H4 (cell line): ENCODE data around the gene ACOT7. TPM values are rescaled to one million over a fixed set of nuclear protein-coding genes. Genes with fewer than 3 reads are reported as not detected.
"Not testable (repeated sequence)": the region's sequence is repeated elsewhere in the genome, so short reads cannot be mapped to it uniquely, and the experiment has no call there.

Experiments used
- DNase-seq: peaks from one replicate; pipeline ENCODE4 v3.0.0-alpha.2; 2015; ENCODE audit warnings: low spot score
- total RNA-seq: library from RNA; depleted of rRNA; stranded (reverse); fragments of >200 nt; shearing (Covaris generic); gene quantifications from 2 replicates; pipeline ENCODE4 v1.2.3, GENCODE V29; 2014; rRNA removed

ACOT7 gene, protein sequence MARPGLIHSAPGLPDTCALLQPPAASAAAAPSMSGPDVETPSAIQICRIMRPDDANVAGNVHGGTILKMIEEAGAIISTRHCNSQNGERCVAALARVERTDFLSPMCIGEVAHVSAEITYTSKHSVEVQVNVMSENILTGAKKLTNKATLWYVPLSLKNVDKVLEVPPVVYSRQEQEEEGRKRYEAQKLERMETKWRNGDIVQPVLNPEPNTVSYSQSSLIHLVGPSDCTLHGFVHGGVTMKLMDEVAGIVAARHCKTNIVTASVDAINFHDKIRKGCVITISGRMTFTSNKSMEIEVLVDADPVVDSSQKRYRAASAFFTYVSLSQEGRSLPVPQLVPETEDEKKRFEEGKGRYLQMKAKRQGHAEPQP
- total RNA-seq, result 50.6 and 56.0 TPM in 2 replicates

- DNase-seq, result peak; percentile 81
These were observed at the start of gene ACOT7 for GRCh38 chr1:6393400-6394187. Gene ACOT7, minus strand, starts transcription at chr1:6393767. Its CDS starts 368 bp downstream, at chr1:6393399.

DNA sequence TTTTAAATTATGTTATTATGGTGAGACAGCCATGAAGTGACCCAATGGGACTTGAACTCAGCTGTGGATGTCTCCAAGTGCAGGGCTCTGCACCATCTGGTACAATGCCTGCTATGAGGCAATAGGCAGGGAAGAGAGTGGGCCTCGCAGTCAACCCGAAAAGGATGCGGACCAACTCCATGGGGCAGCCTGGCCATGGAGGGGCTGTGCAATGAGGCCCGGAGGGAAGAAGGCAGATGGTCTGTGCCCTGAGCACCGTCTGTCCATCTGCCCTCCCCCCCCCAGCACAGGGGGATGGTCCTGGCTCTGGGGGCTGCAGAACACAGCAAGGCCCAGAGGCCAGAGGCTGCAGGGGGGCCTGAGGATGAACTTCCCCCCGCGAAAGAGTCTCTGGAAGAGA lies 48.0 kb upstream of the ACOT7 start:
- no peak for DNase-seq

DNA sequence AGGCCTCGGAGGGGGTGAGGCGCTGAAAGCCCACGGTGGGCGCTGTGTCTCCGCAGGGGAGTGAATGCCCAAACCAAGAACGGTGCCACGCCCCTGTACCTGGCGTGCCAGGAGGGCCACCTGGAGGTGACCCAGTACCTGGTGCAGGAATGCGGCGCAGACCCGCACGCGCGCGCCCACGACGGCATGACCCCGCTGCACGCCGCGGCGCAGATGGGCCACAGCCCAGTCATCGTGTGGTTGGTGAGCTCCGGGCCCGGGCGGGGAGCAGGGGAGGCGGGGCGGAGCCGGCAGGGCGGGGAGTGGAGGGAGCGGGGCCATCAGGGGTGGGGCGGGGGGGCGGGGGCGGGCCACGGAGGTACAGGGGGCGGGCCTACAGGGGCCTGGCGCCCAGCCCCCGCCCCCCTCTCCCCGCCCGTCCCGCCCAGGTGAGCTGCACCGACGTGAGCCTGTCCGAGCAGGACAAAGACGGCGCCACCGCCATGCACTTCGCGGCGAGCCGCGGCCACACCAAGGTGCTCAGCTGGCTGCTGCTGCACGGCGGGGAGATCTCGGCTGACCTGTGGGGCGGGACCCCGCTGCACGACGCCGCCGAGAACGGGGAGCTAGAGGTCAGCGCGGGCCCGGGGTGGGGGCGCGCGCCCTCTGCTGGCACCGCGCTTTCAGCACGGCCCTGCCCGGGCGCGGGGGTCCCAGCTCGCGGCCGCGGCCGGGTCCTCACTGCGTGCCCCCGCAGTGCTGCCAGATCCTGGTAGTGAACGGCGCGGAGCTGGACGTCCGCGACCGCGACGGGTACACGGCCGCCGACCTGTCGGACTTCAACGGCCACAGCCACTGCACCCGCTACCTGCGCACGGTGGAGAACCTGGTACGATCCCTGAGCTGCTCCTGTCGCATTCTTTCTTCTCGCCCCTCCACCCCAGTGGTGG lies 46.9 kb upstream of the ACOT7 start:
- DNase-seq, result peak; percentile 35

DNA sequence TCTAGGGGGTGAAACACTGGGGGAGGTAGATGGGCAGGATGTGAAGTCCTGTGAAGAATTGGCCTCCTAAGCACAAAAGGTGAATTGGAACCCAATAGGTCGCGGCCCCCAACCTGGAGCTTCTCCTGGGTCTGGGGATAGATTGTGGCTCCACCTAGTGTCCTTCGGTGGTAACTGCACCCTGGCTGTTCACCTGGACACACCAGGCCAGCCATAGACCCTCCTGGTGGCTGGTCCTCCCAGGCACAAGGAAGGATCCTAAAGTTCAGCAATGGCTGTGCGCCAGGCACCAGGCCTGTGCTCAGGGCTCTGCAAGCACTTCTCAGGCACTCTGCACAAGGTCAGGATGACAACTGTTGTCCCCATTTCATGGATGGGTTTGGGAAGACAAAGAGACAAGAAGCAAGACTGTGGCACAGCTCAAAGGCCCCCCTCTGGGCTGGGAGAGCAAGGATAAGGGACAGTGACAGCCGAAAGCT lies 44.5 kb upstream of the ACOT7 start:
- peak; percentile 27 for DNase-seq

DNA sequence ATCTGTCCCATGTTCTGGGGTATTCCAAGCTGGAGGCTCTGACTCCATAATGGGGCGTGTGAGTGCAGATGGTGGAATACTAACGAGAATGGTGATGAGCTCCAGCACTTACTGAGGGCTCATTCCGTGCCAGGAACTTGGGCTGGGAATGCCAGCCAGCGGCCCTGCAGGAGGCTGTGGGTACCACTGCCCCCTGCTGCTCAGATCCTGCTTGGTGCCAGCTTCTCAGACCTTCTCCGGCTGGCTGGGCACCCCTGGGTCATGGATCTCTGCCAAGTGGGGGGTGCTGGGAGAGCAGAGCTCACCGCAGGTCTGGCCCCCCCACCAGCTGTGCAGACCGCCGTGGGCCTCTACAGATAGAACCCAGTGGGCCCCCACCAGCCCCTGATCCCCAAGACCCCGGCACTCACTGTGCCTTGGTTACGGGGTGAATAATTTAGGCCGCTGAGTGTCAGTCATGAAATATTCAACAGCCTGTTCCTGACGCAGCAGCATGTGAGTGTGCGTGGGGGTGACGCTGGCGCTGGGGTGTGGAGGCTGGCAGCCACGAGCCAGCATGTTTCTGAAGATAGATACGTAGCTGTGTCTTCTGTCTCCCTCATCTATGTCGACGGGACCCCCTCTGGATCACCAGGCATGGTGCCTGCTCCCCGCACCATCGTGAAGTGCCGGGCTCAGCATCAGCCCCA lies 43.6 kb upstream of the ACOT7 start:
- peak; percentile 27 for DNase-seq

- DNase-seq, result not testable (repeated sequence)
These were observed 42.7 kb upstream of the ACOT7 start for GRCh38 chr1:6436277-6436676.

- no peak for DNase-seq
These were observed 42.0 kb upstream of the ACOT7 start for GRCh38 chr1:6435547-6435946.

DNA sequence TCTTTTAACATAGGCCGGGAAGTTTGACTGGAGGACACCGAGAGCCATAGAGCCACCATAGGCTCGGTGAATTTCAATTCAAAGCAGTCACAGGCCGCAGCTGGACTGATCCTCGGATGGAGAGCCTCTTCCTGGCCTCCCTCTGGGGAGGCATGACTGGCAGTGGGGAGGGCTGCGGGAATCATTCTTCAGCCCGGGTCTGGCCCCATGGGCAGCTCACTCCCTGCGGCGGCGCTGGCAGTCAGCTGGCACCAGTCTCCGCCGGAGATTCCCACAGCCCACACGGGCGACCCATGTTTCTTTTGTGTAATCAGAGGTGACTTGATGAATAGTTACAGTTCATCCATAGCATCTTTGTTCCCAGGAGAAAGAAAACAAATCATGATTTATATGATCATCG lies 41.6 kb upstream of the ACOT7 start:
- no peak for DNase-seq

- no peak for DNase-seq
These were observed 40.6 kb upstream of the ACOT7 start for GRCh38 chr1:6434186-6434585.

DNA sequence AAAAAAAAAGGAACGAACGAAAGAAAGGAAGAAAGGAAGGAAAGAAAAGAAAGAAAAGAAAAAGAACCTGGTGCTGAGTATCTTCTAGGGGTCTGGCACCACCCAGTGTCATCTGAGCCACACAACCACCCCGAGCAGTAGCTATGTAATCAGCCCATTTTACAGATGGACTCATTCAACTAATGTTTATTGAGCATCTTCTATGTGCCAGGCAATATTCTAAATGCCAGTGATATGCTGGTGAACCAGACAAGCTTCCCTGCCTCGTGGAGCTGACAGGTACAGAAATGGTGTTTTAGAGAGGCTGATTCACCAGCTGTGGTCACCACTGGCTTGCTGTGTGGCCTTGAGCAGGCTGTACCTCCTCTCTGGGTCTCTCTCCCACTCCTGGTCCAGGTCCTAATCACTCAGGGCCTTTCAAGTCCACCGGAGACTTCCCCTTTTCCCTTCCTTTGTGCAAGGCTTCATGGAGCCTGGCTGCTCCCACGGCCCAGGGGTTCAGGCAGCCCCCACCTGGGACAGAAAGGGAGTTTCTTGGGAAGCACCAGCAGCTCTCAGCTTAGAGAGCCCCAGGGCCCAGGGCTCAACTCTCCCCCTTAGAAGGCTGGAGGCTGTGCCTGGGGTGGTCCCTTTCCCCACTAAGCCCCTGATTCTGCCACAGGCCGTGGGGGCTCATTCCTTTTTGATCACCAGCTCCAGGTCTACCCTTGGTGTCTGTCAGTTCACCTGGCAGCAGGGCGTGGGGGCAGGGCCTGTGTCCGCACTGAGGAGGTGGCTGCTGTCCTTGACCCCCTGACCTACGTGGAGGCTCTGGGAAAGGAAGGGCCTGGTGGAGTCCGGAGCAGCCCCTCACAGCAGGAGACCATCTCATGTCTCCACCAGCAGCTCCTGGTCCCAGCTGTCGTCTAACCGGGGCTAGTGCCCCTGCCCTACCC lies 38.3 kb upstream of the ACOT7 start:
- not testable (repeated sequence) for DNase-seq

GRCh38 chr1:6429660-6430411 lies 36.3 kb upstream of the ACOT7 start:
- not testable (repeated sequence) for DNase-seq

DNA sequence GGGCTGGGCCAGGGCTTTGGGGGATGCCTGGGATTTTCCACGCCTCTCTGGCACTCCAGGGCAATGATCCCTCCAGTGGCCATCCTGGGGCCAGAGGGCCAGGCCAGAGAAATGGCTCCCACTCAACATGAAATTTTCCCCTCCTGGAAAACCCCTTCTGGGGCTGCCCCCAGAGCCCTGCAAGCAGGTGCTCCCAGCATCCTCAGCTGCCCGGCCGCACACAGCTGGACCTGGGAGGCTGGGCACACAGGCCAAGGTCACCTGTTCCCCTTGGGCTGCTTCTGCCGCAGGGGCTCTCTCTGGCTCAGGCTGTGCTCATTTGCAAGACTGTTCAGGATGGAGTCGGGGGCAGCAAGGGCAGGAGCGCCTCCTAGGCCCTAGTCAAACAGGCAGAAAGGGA lies 34.9 kb upstream of the ACOT7 start:
- DNase-seq, result not testable (repeated sequence)

GRCh38 chr1:6427441-6428390 lies 34.1 kb upstream of the ACOT7 start:
- DNase-seq, result no peak

DNA sequence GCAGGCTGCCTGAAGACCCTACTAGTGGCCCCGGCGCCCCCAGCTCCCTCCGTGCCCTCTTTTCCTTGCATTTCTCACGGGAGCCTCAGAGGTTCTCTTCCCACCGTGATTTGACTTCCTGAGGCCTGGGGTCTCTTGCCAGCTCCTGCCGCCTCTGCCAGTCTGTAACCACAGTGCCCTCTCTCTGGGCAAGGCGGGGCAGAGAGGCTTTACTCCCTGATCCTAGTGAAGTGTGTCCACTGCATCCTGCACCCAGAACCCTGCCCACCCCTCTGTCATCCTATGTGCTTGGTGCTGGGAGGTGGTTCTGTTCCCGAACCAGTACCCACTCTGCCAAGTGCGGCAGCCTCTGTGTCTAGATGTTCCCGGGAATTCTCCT lies 33.4 kb upstream of the ACOT7 start:
- no peak for DNase-seq

- no peak for DNase-seq
These were observed 32.9 kb upstream of the ACOT7 start for GRCh38 chr1:6426277-6426971.

GRCh38 chr1:6425658-6426057 lies 32.1 kb upstream of the ACOT7 start:
- no peak for DNase-seq
